HT-29 (cell line): ENCODE measurements around the gene PSG1. TPM values are rescaled to one million over a fixed set of nuclear protein-coding genes. Genes with fewer than 3 reads are reported as not detected.
"Not testable (repeated sequence)": the region's sequence is repeated elsewhere in the genome, so short reads cannot be mapped to it uniquely, and the experiment has no call there.

Source experiments
- DNase-seq: peaks from one replicate; pipeline ENCODE4 v3.0.0-alpha.2; 2015; ENCODE audit warnings: low spot score
- total RNA-seq: library from RNA; depleted of rRNA; stranded (reverse); fragments of >200 nt; shearing (Covaris generic); gene quantifications from 2 replicates; pipeline ENCODE4 v1.2.3, GENCODE V29; 2014; rRNA removed

The PSG1 gene
- total RNA-seq = not detected in 2 replicates

DNA sequence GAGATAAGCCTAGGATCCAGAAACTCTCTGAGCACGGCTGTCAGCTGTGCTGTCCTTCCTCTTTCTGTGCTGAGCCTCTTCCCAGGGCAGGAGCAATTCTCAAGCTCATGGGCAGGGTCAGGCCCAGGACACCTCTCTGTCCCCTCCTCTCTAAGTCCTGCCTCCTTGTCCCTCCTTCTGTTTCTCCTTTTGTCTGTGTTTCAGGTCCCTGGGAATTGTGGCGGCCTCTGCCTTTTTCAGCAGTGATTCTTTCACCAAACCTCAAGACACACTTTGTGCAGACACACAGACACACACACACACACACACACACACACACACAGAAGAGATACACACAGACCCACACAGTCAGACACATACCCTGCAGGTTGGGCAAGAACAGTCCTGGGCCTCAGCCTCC, at the start of gene PSG1:
Gene PSG1 (minus strand): TSS at position 101 of the 400 bp plus-strand sequence. CDS start 132 bp downstream, outside the sequence.
- DNase-seq = no peak

DNA sequence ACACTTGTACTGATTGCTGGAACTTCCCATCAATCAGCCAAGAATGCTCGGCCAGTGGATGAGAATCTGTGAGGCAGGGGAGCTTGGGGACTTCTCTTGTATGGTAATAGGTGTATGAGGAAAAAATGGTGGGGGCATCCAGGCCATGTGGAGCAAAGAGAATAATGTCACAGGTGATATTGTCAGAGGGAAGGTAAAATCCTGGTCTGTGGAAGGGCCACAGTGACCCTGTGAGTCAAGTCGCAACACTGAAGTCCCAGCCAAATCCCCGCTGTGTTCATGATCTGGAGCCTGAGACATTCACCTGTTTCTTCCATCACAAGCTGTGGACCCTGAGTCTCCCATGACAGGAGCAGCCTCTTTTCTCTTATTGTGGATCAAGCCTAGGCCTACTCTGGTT, 49.4 kb upstream of the PSG1 start:
- no peak for DNase-seq

DNA sequence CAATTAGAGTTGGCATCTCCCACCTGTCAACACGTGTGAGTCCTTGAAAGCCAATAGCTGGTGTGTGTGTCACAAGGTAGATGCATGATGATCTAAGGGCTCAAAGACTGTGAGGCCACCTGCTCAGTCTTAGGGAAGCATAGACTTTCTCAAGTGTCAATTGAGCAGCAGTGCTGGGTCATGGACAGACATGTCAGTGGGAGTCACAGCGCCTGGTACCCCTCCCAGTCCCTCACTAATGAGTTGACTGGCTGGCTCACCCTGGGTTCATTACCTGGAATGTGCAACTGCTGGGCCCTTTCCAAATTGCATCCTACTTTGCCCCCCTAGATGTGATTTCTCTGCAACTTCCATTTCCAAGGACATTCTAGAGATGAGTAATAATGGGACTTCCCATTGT, 47.3 kb upstream of the PSG1 start:
- DNase-seq = no peak

DNA sequence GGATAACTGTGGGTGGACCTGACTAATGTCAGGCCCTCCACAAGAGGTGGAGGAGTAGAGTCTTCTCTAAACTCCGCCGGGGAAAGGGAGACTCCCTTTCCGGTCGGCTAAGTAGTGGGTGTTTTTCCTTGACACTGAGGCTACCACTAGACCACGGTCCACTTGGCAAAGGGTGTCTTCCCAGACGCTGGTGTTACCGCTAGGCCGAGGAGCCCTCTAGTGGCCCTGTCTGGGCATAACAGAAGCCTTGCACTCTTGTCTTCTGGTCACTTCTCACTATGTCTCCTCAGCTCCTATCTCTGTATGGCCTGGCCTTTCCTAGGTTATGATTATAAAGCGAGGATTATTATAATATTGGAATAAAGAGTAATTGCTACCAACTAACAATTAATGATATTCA, 43.6 kb upstream of the PSG1 start:
- DNase-seq = peak; percentile 79

DNA sequence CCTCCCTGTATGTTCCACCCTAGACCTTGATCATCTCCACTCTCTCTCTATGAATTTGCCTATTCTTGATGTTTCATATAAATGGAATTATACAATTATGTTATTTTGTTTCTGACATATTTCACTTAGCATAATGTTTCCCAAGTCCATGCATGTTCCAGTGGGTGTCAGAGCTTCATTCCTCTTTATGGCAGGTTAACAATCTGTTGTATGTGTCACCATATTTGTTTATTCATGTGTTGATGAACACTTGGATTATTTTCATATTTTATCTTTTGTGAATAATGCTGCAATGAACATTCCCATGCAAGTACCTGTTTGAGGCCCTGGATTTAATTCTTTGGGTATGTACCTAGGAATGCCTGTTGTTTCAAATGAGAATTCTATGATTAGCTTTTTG, 41.5 kb upstream of the PSG1 start:
- not testable (repeated sequence) for DNase-seq

DNA sequence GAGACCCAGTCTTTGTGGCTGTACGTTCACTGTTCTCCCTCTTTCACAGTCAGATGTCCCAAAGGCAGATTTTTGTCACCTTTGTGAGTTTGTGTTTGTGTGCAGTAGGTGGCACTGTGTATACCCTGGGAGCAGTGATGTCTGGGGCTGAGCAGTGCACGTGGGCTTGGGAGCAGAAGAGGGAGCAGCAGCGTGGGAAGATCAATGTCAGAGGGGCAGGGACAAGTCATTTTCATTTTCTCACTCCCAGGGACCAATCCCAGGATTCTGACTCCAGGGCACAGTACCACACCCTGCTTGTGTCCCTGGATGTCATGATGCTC, 40.2 kb upstream of the PSG1 start:
- DNase-seq = no peak

DNA sequence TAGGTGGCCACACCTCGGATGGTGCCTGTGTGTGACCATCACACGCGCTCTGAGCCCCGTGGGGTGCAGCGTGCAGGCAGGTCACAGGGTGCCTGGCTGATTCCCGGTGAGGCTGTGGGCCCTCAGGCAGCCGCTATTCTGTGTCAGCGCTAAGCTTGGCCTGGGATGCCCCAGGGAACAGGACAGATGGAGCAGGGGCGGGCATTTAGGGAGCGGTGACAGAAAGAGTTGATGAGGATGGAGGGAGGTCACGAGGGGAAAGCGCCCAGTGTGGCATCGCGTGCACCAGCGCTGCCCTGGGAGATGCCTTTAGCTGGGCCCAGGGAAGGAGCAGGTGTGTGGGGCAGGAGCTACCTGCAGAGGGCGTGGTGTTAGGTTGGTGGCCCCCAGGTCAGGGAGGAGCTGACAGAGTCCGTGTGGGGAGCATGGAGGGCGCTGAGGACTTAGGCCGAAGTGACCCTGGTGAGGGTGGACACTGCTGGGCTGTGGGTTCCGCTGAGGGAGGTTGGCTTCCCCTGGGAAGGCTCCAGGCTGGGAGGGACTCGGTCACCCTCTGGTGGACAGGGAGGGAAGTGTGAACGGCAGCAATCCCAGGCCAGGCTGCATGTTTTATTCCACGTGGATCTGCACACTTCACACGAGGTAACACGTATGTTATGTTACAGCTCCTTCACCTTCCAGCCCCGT, 39.7 kb upstream of the PSG1 start:
- peak; percentile 55 for DNase-seq

DNA sequence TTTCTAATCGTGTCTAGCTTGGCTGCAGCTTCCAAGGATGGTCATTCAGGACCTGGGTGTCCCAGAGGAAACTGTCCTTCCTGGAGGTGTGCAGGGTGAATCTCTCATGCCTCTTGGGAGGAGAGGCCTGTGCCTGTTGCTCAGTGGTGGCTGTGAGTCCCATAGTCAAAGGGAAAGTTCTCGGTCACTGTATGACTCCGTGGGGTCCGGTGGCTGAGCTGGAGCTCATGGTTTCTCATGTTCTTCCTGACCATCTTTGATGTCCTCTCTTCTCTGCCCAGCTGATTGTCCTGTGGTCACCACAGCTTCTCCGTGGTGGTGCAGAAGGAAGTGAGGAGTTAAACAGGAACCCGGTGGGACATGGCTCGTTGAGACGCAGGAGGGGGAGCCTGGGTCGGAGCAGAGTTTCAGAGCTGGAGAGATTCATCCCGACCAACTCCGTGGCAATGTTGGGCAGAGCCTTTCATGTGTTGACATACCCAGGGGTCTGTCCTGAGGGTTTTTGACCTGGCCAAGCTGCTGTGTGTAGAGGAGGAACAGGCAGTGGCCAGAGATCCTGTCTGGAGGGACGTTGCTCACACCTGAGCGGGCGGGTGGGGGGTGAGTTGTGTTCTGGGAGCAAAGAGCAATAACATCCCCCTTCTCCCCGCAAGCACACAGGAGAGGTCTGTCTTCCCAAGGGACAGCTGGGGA, 39.0 kb upstream of the PSG1 start:
- DNase-seq = not testable (repeated sequence)

DNA sequence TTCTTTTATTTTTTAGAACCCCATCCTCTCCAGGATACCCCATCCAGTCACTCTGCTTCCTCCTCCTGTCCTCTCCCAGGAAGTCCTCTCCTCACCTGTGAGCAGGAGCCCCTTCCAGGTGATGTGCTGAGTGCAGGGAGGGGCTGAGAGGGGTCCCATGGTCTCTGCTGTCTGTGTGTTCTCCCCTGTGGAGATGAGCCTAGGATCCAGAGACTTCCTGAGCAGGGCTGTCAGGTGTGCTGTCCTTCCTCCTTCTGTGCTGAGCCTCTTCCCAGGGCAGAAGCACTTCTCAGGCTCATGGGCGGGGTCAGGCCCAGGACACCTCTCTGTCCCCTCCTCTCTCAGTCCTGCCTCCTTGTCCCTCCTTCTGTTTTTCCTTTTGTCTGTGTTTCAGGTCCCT, 38.1 kb upstream of the PSG1 start, which contains the start of gene PSG6:
Gene PSG6 (minus strand): TSS at position 261 of the 400 bp plus-strand sequence. CDS start 102 bp downstream, at position 159.
- not testable (repeated sequence) for DNase-seq

DNA sequence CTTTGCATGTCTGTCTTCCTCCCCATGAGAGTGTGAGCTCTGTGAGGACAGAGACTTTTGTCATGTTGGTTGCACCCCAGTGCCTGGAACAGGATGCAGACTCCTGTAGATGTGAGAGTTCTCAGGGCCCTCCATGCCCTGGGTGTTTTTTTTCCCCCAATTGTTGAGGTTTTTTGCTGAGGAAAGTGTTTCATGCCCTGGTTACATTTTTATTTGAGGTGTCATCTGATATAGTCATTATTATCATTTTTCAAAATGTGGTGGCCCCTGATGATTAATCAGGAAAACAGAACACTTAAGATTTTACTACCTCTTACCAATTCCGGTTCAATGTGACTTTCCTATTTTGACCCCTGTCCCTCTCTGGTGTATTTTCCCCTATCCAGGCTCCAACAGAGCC, 37.4 kb upstream of the PSG1 start:
- not testable (repeated sequence) for DNase-seq

DNA sequence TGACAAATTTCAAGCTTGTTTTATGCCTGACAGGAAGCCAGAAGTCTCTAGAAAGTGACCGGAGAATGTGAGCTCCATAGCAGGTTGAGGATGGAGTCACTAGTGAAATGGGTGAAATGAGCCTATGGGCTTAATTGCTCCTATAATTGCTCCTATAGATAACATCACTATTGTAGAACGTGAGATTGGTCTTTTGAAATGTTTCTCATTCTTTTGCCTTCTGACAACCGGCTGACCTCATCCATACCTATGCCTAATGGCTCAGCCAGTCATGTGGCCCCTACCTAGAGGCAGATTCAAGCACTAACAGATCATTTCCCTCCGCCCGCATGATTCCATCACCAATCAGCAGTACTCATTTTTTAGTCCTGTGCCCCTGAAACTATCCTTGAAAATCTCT, 34.0 kb upstream of the PSG1 start:
- DNase-seq = not testable (repeated sequence)

DNA sequence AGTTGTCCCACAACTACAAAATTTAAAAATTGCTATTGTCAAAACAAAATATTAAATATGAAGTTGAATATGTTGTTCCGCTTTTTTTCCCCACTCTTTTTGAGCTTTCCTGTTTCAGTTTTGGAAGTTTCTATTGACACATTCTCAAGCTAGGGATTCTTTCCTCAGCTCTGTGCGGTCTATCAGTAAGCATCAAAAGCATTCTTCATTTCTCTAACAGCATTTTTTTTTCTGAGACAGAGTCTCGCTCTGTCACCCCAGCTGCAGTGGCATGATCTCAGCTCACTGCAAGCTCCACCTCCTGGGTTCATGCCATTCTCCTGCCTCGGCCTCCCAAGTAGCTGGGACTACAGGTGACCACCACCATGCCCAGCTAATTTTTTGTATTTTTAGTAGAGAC, 33.4 kb upstream of the PSG1 start:
- DNase-seq = not testable (repeated sequence)

DNA sequence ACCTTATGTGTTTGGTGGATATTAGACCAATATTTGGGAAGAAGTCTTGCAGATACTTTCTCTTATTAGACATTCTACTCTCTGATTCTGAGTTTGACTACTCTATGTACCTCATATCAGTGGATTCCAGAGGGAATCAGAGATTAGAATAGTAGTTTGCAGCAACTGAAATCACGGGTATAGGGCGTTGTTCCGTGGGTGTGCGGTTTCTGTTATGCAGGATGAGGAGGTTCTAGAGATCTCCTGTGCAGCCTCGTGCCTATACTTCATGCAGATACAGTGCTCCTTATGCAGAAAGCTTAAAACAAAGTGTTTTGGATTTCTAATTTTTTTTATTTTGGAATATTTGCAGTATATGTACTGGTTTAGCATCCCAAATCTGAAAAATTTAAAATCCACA, 32.2 kb upstream of the PSG1 start:
- not testable (repeated sequence) for DNase-seq

DNA sequence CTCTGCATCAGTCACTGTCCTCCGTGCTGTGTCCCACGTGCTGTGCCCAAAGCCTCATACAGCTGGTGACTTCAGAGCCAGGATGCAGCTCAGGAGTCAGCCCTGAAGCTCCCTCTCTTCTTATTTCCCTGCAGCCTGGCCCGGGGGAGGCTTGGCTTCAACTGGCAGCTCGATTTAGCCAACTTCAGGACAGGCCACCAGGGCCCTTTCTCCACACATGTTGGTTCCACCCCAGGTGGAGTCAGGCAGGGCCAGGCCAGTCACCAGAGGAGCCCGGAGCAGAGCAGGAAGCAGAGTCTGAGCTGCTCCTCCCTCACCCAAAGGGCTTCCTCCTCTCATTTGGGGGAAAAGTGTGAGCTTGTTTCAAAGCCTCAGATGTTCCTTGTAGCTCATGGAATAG, 26.6 kb upstream of the PSG1 start:
- not testable (repeated sequence) for DNase-seq

DNA sequence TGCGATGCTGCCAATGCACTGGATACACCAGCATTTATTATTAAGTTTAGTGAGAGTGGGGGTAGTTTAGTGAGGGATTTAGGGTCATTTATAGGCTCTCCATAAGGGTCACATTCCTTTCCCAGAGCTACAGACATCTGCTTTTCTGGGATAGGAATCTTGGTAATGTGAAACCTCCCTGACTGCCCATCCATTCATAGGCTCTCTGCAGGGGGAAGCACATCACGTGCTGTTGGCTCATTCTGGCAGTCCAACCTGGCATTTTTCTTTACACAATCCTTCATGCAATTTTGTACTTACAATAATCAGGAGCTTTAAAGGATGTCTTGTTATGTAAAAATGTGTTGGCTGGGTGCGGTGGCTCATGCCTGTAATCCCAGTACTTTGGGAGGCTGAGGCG, 21.0 kb upstream of the PSG1 start:
- not testable (repeated sequence) for DNase-seq

DNA sequence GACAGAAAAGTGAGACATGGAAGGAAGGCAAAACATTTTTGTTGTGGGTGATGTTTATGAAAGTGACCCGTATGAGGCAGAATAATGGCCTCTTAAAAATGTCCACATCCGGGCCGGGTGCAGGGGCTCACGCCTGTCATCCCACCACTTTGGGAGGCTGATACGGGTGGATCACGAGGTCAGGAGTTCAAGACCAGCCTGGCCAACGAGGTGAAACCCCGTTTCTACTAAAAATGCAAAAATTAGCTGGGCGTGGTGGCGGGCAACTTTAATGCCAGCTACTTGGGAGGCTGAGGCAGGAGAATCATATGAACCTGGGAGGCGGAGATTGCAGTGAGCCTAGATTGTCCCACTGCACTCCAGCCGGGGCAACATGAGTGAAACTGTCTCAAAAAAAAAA, 20.2 kb upstream of the PSG1 start:
- not testable (repeated sequence) for DNase-seq

DNA sequence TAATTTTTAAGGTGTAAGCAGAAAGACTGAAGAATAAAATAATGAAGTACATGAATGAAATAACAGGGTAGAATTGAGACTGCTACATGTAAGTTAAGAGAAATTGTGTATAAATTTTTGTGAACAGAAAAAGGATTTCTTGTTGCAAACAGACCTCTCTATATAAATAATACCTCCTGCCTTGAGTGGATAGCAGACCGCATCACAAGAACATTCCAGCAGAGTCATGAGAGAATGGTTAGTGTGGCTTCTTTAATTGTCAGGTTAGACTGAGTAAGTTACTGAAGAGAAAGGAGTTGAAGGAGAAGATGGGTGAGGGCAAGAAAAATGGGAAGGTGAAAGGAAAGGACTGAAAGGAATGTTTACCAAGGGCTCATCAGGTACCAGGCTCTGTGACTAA, 19.6 kb upstream of the PSG1 start:
- not testable (repeated sequence) for DNase-seq

DNA sequence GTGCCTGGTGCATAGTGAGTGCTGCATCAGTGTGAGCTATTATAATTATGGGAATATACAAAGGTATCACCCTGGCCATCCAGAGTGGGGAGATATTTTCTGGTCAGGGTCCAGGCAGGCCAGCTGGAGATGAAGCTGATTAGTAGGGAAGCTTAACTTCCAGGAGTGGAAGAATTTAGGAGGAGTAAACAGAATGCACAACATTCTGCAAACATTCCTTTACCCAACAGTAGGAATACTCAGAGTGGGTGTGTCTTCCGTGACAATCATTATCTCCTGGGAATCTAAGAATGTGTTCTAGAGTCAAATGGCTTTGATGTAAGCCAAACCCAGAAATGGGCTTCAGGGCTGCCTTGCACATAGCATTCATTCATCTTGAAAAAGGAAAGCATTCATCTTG, 19.1 kb upstream of the PSG1 start:
- DNase-seq = not testable (repeated sequence)

DNA sequence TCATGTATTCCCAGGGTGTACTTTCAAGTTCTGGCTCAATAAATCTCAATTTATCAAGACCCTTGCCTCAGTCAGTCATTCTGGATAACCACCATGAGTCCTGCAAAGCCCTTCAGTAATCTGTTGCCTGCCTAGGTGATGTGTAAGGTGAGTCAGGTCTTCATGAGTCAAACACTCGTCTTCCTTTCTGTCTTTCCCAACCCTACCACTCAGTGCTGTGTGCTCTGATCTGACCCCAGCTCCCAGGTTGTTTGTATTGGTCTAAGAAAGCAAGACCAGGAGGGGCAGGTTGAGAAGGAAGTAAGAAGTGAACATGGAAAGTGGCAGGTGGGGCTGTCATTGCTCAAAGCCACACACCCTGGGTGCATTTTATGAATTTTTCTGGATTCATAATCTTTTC, 18.2 kb upstream of the PSG1 start:
- DNase-seq = not testable (repeated sequence)

DNA sequence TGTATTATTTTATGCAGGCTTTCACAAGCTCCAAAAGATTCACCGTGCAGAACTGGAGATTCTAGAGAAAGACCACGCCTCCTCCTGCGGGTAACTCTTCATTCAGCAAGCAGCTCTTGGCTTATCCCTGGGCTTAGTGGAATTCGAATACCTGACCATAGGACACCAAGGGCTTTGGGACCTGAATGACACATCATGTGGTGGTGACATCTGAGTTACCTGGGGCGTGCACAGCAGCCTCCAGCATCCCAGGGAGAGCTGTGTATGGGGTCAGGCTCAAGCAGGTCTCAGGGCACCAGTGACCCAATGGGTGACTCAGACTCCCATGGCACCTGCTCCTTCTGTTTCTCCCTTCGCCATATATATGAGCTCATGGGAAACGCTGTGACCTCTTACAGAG, 10.9 kb upstream of the PSG1 start:
- not testable (repeated sequence) for DNase-seq

DNA sequence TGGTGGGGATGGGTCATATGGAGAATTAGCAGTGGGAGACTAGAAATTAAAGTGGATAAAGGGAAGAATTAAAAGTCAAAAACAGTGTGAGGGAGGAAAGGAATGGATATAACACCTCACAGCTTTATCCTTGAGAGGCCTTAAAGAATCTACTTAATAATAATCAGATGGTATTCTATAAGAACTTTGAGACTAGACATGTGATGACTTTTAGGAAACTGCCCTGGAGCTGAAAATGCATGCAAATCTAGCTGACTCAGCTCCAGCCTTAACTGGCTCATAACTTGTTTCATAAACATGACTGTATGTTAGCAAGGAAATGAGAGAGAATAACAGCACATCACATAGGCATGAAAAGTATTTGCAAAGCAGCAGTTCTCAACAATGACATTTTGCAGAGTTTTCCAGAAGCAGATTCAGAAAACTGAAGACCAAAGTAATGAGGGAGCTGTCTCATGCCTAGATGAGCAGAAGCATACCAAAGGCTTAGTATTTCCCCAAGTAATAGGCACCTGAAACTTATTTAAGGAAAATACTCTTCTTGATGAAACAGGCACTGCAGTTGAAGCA, 8.4 kb upstream of the PSG1 start:
- DNase-seq = not testable (repeated sequence)

DNA sequence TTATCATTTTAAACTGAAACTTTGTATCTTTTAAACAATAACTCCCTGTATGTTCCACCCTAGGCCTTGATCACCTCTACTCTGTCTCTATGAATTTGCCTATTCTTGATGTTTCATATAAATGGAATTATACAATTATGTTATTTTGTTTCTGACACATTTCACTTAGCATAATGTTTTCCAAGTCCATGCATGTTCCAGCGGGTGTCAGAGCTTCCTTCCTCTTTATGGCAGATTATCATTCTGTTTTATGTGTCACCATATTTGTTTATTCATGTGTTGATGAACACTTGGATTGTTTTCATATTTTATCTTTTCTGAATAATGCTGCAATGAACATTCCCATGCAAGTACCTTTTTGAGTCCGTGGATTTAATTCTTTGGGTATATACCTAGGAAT, 3.2 kb upstream of the PSG1 start:
- not testable (repeated sequence) for DNase-seq

DNA sequence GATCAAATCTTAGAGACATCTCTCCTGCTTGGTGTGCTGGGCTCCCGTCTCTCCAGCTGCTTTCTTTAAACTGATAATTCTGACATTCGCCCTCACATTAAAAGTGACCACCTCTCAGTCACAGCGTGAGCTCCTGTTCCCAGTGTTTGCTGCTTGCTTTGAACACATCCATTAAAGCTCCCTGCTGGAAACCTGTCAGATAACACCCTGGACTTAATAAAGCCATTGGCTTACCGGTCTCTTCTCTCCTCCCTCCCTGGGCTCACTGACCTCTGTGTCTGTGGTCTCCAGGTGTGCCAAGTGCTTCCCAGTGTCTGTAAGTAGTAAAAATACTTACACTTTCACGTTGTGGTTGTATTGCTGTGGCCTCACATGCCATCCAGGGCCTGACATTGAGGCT, 2.5 kb upstream of the PSG1 start:
- not testable (repeated sequence) for DNase-seq
